Effector memory CD8-positive, alpha-beta T cell (primary cell): ENCODE measurements around the gene PXK.

Experiments used
- ATAC-seq: fragments of 150-1000 bp; cut with Tn5 transposase; replicated peaks from 2 replicates; pipeline ENCODE4 v1.10.0; 2021; ENCODE audit warnings: mild to moderate bottlenecking, moderate library complexity
- DNase-seq, 3 experiments: peaks; one replicate each; pipeline ENCODE4 v3.0.0; 2021
- H3K27ac Mint-ChIP-seq, 2 donors: one replicate each; pipeline ENCODE4 v1.8.0; 2022; ENCODE audit warnings: mild to moderate bottlenecking in 2 of 2, mixed read lengths in 2 of 2, moderate library complexity in 2 of 2
- H3K27me3 Mint-ChIP-seq, 2 donors: one replicate each; pipeline ENCODE4 v1.8.0; 2022; ENCODE audit warnings: mixed read lengths in 2 of 2
- H3K36me3 Mint-ChIP-seq: one replicate; pipeline ENCODE4 v1.8.0; 2022; ENCODE audit warnings: mild to moderate bottlenecking, moderate library complexity, mixed read lengths; ENCODE audit not compliant: insufficient read depth
- H3K4me1 Mint-ChIP-seq, 2 donors: one replicate each; pipeline ENCODE4 v1.8.0; 2022; ENCODE audit warnings: low read depth in 2 of 2, mixed read lengths in 2 of 2
- H3K4me3 Mint-ChIP-seq, 2 donors: one replicate each; pipeline ENCODE4 v1.8.0; 2022; ENCODE audit warnings: mild to moderate bottlenecking in 2 of 2, mixed read lengths in 2 of 2, moderate library complexity in 2 of 2
- H3K9me3 Mint-ChIP-seq, 2 donors: one replicate each; pipeline ENCODE4 v1.8.0; 2022; ENCODE audit warnings: mixed read lengths in 2 of 2

PXK gene

DNA sequence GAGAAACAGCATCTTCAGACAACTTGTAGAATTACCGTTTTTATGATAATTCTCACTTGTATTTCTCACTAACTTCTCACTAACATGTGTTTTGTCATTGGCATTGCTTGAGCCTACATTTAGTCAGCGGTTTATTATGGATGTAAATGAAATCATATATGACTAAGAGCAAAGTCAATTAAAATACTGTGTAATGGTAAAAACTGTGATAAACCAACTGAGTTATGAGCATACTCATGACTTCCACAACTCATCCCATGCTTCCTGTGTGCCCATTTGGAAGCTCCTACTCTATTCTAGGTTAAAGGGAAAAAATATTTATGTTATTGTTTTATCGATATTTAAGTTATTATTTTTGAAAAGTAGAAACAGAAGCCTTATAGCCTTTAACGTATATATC lies 12.8 kb downstream of the PXK start:
- DNase-seq (no peak), ATAC-seq (no peak)
- H3K9me3 Mint-ChIP-seq: no peaks in the 10 kb centered on the region
- H3K27me3 Mint-ChIP-seq: no peaks in the 10 kb centered on the region
- H3K4me3 Mint-ChIP-seq: no peak overlapping the region
- H3K4me1 Mint-ChIP-seq: peaks cover 20 to 36% of the 10 kb centered on the region in 2 donors
- peaks cover 3% of the 10 kb centered on the region for H3K36me3 Mint-ChIP-seq
- H3K27ac Mint-ChIP-seq: no peak overlapping the region

DNA sequence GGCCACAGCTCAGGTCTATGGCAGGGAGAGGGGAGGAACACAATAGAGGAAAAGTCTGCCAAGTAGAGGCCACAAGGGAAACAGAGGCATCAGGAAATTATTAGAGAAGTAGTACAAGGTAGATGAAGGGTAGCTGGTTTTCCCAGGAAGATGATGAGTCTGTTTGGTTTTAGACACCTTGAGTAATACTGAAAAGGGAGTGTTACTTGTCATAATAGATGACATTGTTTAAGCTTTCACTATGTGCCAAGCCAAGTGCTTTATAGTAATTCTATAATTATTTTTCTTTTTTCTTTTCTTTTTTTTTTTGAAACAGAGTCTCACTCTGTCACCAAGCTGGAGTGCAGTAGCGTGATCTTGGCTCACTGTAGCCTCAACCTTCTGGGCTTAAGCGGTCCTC lies 13.7 kb downstream of the PXK start:
- Mint-ChIP-seq H3K27me3 (no peaks in the 10 kb centered on the region), H3K4me3 (no peak overlapping the region), H3K9me3 (no peaks in the 10 kb centered on the region), H3K36me3 (no peaks in the 10 kb centered on the region), H3K4me1 (peaks cover 20 to 43% of the 10 kb centered on the region in 2 donors), H3K27ac (no peak overlapping the region)
- DNase-seq (no peak), ATAC-seq (no peak)

GRCh38 chr3:58347984-58348383 lies 15.3 kb downstream of the PXK start:
- H3K4me3 Mint-ChIP-seq: no peak overlapping the region
- no peaks in the 10 kb centered on the region for H3K27me3 Mint-ChIP-seq
- no peaks in the 10 kb centered on the region for H3K9me3 Mint-ChIP-seq
- H3K27ac Mint-ChIP-seq: peak overlapping the region in 1 of 2 donors; percentile 45
- DNase-seq: no peak
- no peak for ATAC-seq
- peaks cover under 1% of the 10 kb centered on the region for H3K36me3 Mint-ChIP-seq
- H3K4me1 Mint-ChIP-seq: peaks cover 24 to 51% of the 10 kb centered on the region in 2 donors

GRCh38 chr3:58349792-58350626 lies 17.3 kb downstream of the PXK start:
- Mint-ChIP-seq H3K9me3 (no peaks in the 10 kb centered on the region), H3K27ac (peak overlapping the region; percentile 38 to 67), H3K27me3 (no peaks in the 10 kb centered on the region), H3K4me3 (peak overlapping the region; percentile 40 to 51), H3K4me1 (peaks cover 35 to 56% of the 10 kb centered on the region in 2 donors), H3K36me3 (peaks cover 9% of the 10 kb centered on the region)
- peak; percentile 49 for ATAC-seq
- no peak for DNase-seq

DNA sequence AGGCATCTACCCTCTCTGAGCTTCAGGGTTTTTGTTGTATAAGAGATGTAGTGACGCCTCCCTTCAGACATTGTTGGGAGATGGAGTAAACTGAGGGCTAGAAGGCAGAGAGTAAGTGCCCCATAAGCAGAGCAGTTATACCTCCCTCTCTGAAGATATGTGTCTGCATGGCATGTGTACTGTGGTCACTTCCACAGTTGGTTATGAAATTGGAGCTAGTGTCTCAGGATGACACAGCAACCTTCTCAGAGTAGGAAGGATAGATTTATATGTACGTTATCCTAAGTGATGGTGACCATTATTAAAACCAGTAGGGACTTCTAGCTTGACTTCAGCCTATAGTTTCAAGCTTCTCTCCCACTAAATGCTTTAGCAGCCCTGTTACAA lies 17.9 kb downstream of the PXK start:
- peaks cover 34 to 55% of the 10 kb centered on the region in 2 donors for H3K4me1 Mint-ChIP-seq
- peak overlapping the region in 1 of 2 donors; percentile 67 for H3K27ac Mint-ChIP-seq
- H3K9me3 Mint-ChIP-seq: no peaks in the 10 kb centered on the region
- H3K4me3 Mint-ChIP-seq: peak overlapping the region in 1 of 2 donors; percentile 51
- H3K27me3 Mint-ChIP-seq: no peaks in the 10 kb centered on the region
- ATAC-seq (no peak), DNase-seq (no peak)
- peaks cover 9% of the 10 kb centered on the region for H3K36me3 Mint-ChIP-seq

GRCh38 chr3:58351920-58352319 lies 19.2 kb downstream of the PXK start:
- H3K27me3 Mint-ChIP-seq: no peaks in the 10 kb centered on the region
- no peak overlapping the region for H3K4me3 Mint-ChIP-seq
- peaks cover 9% of the 10 kb centered on the region for H3K36me3 Mint-ChIP-seq
- H3K9me3 Mint-ChIP-seq: no peaks in the 10 kb centered on the region
- no peak for DNase-seq
- no peak for ATAC-seq
- H3K4me1 Mint-ChIP-seq: peaks cover 31 to 50% of the 10 kb centered on the region in 2 donors
- H3K27ac Mint-ChIP-seq: no peak overlapping the region

- H3K4me3 Mint-ChIP-seq: no peak overlapping the region
- H3K36me3 Mint-ChIP-seq: peaks cover 9% of the 10 kb centered on the region
- no peak for DNase-seq
- peaks cover 33 to 45% of the 10 kb centered on the region in 2 donors for H3K4me1 Mint-ChIP-seq
- H3K27ac Mint-ChIP-seq: no peak overlapping the region
- no peaks in the 10 kb centered on the region for H3K27me3 Mint-ChIP-seq
- ATAC-seq: no peak
- H3K9me3 Mint-ChIP-seq: no peaks in the 10 kb centered on the region
Measured at GRCh38 chr3:58352626-58353025, 19.9 kb downstream of the PXK start.

GRCh38 chr3:58353722-58354553 lies 21.2 kb downstream of the PXK start:
- peak; percentile 85 for ATAC-seq
- peak overlapping the region; percentile 4 to 61 for H3K4me3 Mint-ChIP-seq

DNA sequence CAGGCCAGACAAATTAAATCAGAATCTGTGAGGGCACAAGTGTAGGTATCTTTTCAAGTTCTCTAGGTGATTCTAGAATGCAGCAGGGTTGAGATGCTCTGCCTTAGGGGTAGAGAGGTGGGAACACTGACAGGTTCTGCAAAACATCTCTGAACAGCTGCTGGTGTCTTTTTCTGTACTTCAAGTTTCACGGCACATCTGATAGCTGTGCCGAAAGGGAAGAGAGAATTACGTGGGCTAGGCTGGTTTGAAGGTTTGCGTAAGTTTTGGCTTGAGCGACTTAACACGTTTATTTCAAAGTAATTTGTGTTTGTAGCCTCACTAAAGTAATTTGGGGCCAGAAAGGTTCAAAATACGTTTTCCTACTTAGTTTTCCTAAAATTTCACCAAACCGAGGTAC lies 22.5 kb downstream of the PXK start:
- peaks cover 9% of the 10 kb centered on the region for H3K36me3 Mint-ChIP-seq
- ATAC-seq (no peak), DNase-seq (no peak)
- no peak overlapping the region for H3K27ac Mint-ChIP-seq
- no peak overlapping the region for H3K4me3 Mint-ChIP-seq
- H3K27me3 Mint-ChIP-seq: no peaks in the 10 kb centered on the region
- H3K9me3 Mint-ChIP-seq: no peaks in the 10 kb centered on the region
- H3K4me1 Mint-ChIP-seq: peaks cover 24 to 30% of the 10 kb centered on the region in 2 donors

More at GRCh38 chr3:58353722-58354553, 21.2 kb downstream of the PXK start:
- peaks cover 33 to 40% of the 10 kb centered on the region in 2 donors for H3K4me1 Mint-ChIP-seq
- H3K36me3 Mint-ChIP-seq: peaks cover 9% of the 10 kb centered on the region
- peak overlapping the region; percentile 85 to 93 for H3K27ac Mint-ChIP-seq
- H3K9me3 Mint-ChIP-seq: no peaks in the 10 kb centered on the region
- no peak for DNase-seq
- no peaks in the 10 kb centered on the region for H3K27me3 Mint-ChIP-seq

DNA sequence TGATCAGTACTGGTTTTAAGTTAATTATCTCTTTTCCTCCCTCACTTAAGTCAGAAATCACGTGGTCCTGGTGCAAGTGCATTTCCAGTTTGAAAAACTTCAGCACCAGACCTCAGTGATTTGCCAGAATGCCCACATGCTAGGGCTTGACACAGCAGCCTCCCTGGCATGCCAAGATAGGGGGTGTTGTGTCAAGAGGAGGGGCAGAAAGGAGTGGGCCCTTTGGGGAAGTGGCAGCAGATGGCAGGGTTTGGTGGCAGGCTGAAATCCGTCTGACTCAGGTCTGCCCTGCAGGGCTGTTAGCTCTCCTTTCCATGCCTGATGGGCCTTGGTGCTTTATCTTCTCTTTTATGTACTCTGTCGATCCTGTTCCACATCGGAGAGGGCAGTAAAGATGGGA lies 23.4 kb downstream of the PXK start:
- DNase-seq (no peak), ATAC-seq (no peak)
- Mint-ChIP-seq H3K9me3 (no peaks in the 10 kb centered on the region), H3K27me3 (no peaks in the 10 kb centered on the region), H3K4me3 (no peak overlapping the region), H3K4me1 (peaks cover 21 to 23% of the 10 kb centered on the region in 2 donors), H3K36me3 (peaks cover 9% of the 10 kb centered on the region), H3K27ac (no peak overlapping the region)

- no peak for ATAC-seq
- H3K27me3 Mint-ChIP-seq: no peaks in the 10 kb centered on the region
- H3K36me3 Mint-ChIP-seq: peaks cover 9% of the 10 kb centered on the region
- peak overlapping the region; percentile 15 to 33 for H3K27ac Mint-ChIP-seq
- no peaks in the 10 kb centered on the region for H3K9me3 Mint-ChIP-seq
- H3K4me3 Mint-ChIP-seq: no peak overlapping the region
- no peak for DNase-seq
- peaks cover 19 to 21% of the 10 kb centered on the region in 2 donors for H3K4me1 Mint-ChIP-seq
Measured at GRCh38 chr3:58357402-58357801, 24.7 kb downstream of the PXK start.

DNA sequence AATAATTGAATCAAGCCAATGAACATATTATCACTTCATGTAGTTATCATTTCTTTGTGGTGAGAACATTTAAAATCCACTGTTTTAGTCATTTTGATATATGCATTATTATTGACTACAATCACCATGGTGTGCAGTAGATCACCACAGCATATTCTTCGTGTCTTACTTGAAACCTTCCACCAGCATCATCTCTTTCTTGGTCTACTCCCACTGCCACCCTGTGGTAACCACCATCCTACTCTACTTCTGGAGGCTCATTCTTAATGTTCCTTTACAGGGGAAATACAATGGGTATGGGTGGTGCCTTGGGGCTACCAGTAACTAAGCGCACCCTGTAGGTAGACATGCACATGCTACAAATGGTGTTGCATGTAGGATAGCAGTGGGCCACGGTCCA lies 25.4 kb downstream of the PXK start:
- ATAC-seq (no peak), DNase-seq (no peak)
- H3K27ac Mint-ChIP-seq: no peak overlapping the region
- no peaks in the 10 kb centered on the region for H3K27me3 Mint-ChIP-seq
- no peak overlapping the region for H3K4me3 Mint-ChIP-seq
- peaks cover 7% of the 10 kb centered on the region for H3K36me3 Mint-ChIP-seq
- peaks cover 17 to 18% of the 10 kb centered on the region in 2 donors for H3K4me1 Mint-ChIP-seq
- no peaks in the 10 kb centered on the region for H3K9me3 Mint-ChIP-seq

- peaks cover 6% of the 10 kb centered on the region for H3K36me3 Mint-ChIP-seq
- DNase-seq: no peak
- no peak overlapping the region for H3K4me3 Mint-ChIP-seq
- ATAC-seq: no peak
- no peaks in the 10 kb centered on the region for H3K9me3 Mint-ChIP-seq
- no peaks in the 10 kb centered on the region for H3K27me3 Mint-ChIP-seq
- no peak overlapping the region for H3K27ac Mint-ChIP-seq
- H3K4me1 Mint-ChIP-seq: peaks cover 12 to 13% of the 10 kb centered on the region in 2 donors
Measured at GRCh38 chr3:58358808-58359207, 26.1 kb downstream of the PXK start.
